Pancreas (tissue), 10 donors: ENCODE measurements around the gene PARD3. TPM values are rescaled to one million over a fixed set of nuclear protein-coding genes. Genes with fewer than 3 reads are reported as not detected.

Experiments used
- ATAC-seq, 4 donors: fragments of 200-7000 bp; cut with Tn5 transposase; one replicate each; pipeline versions ENCODE4 v1.8.0 to v1.9.1; 2020; ENCODE audit warnings: mild to moderate bottlenecking in 4 of 4, moderate library complexity in 4 of 4
- DNase-seq, 6 donors: peaks; one replicate each; pipeline ENCODE4 v3.0.0-alpha.2; 2020
- FAIRE-seq: peaks from 2 replicates; lab custom pipeline; 2012; peaks lifted over from hg19 to GRCh38; lab: Jason Lieb, UNC
- H3K27ac ChIP-seq, 4 donors: fragments of 200-600 bp; sonication (generic); 1 replicate in 3 of 4; 2 replicates in 1 of 4; pipeline versions ENCODE4 v1.5.0 to v1.8.0; 2020
- H3K27me3 ChIP-seq, 4 donors: fragments of 200-600 bp; one replicate each; pipeline ENCODE4 v1.8.0; 2021
- H3K36me3 ChIP-seq, 3 donors: fragments of 200-600 bp; sonication (generic) in 1 of 3; one replicate each; pipeline versions ENCODE4 v1.5.0 to v1.8.0; 2020 to 2021
- H3K4me1 ChIP-seq, 3 donors: fragments of 200-600 bp; one replicate each; pipeline ENCODE4 v1.8.0; 2021
- H3K4me3 ChIP-seq, 4 donors: fragments of 200-600 bp; sonication (generic) in 2 of 4; one replicate each; pipeline versions ENCODE4 v1.5.0 to v1.8.0; 2020 to 2021
- H3K9me3 ChIP-seq, 4 donors: fragments of 200-600 bp; one replicate each; pipeline ENCODE4 v1.8.0; 2021
- CTCF ChIP-seq, 4 donors: fragments of 200-600 bp; sonication (generic) in 3 of 4; IDR thresholded peaks; one replicate each; pipeline versions ENCODE4 v1.5.0 to v1.8.0; 2021; ENCODE audit warnings: antibody characterized with exemption in 4 of 4
- WGBS, 2 donors: extraction: QIAGEN DNeasy Blood & Tissue Kit; methylation state at CpG; one replicate each; pipeline ENCODE4 v1.1.7; 2013; 5-methylcytosine and 5-hydroxymethylcytosine counted together
- intact Hi-C, 3 donors: fragments of 100-400 bp; cut with DNase I; formaldehyde crosslinking; loops; one replicate each; pipeline versions ENCODE4 v1.11.1 to v1.14.2; 2022
- polyA plus RNA-seq, 2 donors: library from polyadenylated mRNA; stranded (reverse); fragments of 200-250 nt; gene quantifications; one replicate each; pipeline ENCODE4 v1.2.3, GENCODE V29; 2013
- total RNA-seq, 6 donors: library from RNA; stranded (reverse); fragmentation: NEBNext Ultra II Directional in 4 of 6; extraction: Animal tissue kit (Norgen Biotek cat#: 25700) in 4 of 6; gene quantifications; one replicate each; pipeline versions ENCODE4 v1.2.1 to v1.2.4, GENCODE V29; 2021 to 2023
- donor health status: healthy with polysubstance abuse.
- donor health status: DM: no; HTN: no; CAD: no; lungs with moderate emphysema.
- donor health status: DM: no; HTN: no; CAD: no.
- donor health status: control.
- donor health status: control.
- donor health status: Bipolar disorder and iron deficiency.
- donor health status: DM: yes; HTN: yes; CAD: no.
- donor health status: DM: no; HTN: no; CAD: no.
- donor health status: DM: no; HTN: no; CAD: no.
- donor health status: DM: yes; HTN: yes; CAD: no.

PARD3 gene
- total and polyA plus RNA-seq, 8 donors = 12.8 to 32.3 (median 23.4) TPM

- WGBS, 2 donors = 78% methylated on average over 7 of the region's 7 CpGs
- intact Hi-C loops = no loop called here
- peak in 3 of 4 donors; percentile 18 to 39 (median 32) for ATAC-seq
Observed at GRCh38 chr10:34473174-34474008, 341.7 kb downstream of the PARD3 start.

GRCh38 chr10:34470307-34470706 lies 344.8 kb downstream of the PARD3 start:
- H3K4me1 ChIP-seq = no peaks in the 10 kb centered on the region
- 93% methylated on average over 5 of the region's 5 CpGs for WGBS, 2 donors
- H3K9me3 ChIP-seq = no peaks in the 10 kb centered on the region
- no peak overlapping the region for H3K27ac ChIP-seq
- no peak overlapping the region for H3K4me3 ChIP-seq
- no peaks in the 10 kb centered on the region for H3K27me3 ChIP-seq
- DNase-seq = no peak
- intact Hi-C loops = no loop called here
- TF ChIP-seq CTCF (IDR thresholded peaks at IDR 0.05) = no peak
- no peak for ATAC-seq
- no peak for FAIRE-seq
- no peaks in the 10 kb centered on the region for H3K36me3 ChIP-seq

More at GRCh38 chr10:34473174-34474008, 341.7 kb downstream of the PARD3 start:
- no peaks in the 10 kb centered on the region for H3K27me3 ChIP-seq
- DNase-seq (no peak), FAIRE-seq (no peak)
- no peaks in the 10 kb centered on the region for H3K9me3 ChIP-seq
- no peak overlapping the region for H3K27ac ChIP-seq
- H3K36me3 ChIP-seq = no peaks in the 10 kb centered on the region
- H3K4me3 ChIP-seq = no peak overlapping the region
- no peaks in the 10 kb centered on the region for H3K4me1 ChIP-seq
- no peak for TF ChIP-seq CTCF (IDR thresholded peaks at IDR 0.05)

- no peak for TF ChIP-seq CTCF (IDR thresholded peaks at IDR 0.05)
- H3K27me3 ChIP-seq = no peaks in the 10 kb centered on the region
- H3K36me3 ChIP-seq = no peaks in the 10 kb centered on the region
- no peak for ATAC-seq
- 88 to 93% methylated on average over 2 of the region's 2 CpGs for WGBS, 2 donors
- no peak for DNase-seq
- H3K4me3 ChIP-seq = no peak overlapping the region
- intact Hi-C loops = no loop called here
- FAIRE-seq = no peak
- H3K9me3 ChIP-seq = no peaks in the 10 kb centered on the region
- no peaks in the 10 kb centered on the region for H3K4me1 ChIP-seq
- H3K27ac ChIP-seq = no peak overlapping the region
Observed at GRCh38 chr10:34469446-34469845, 345.6 kb downstream of the PARD3 start.

- no peak for ATAC-seq
- FAIRE-seq = no peak
- Histone ChIP-seq H3K9me3 (no peaks in the 10 kb centered on the region), H3K27ac (no peak overlapping the region), H3K4me3 (no peak overlapping the region), H3K36me3 (no peaks in the 10 kb centered on the region), H3K4me1 (no peaks in the 10 kb centered on the region), H3K27me3 (no peaks in the 10 kb centered on the region)
- DNase-seq = no peak
- 93 to 97% methylated on average over 2 of the region's 2 CpGs for WGBS, 2 donors
- TF ChIP-seq CTCF (IDR thresholded peaks at IDR 0.05) = no peak
- intact Hi-C loops = no loop called here
Observed at GRCh38 chr10:34467902-34468301, 347.2 kb downstream of the PARD3 start.

- H3K36me3 ChIP-seq = no peaks in the 10 kb centered on the region
- no peaks in the 10 kb centered on the region for H3K4me1 ChIP-seq
- no peak for ATAC-seq
- DNase-seq = no peak
- intact Hi-C loops = no loop called here
- H3K27me3 ChIP-seq = no peaks in the 10 kb centered on the region
- WGBS, 2 donors = 91 to 93% methylated on average over 3 of the region's 3 CpGs
- no peak for FAIRE-seq
- no peak for TF ChIP-seq CTCF (IDR thresholded peaks at IDR 0.05)
- H3K9me3 ChIP-seq = no peaks in the 10 kb centered on the region
- no peak overlapping the region for H3K27ac ChIP-seq
- no peak overlapping the region for H3K4me3 ChIP-seq
Observed at GRCh38 chr10:34467364-34467763, 347.7 kb downstream of the PARD3 start.
